ENCODE data around the gene HSD17B2.

HSD17B2 gene

GRCh38 chr16:82050909-82051357 is 15.9 kb downstream of the HSD17B2 start:
- no peak for DNase-seq

- DNase-seq, result no peak
These were observed 16.6 kb downstream of the HSD17B2 start for GRCh38 chr16:82051656-82052055.

GRCh38 chr16:82055117-82055516 is 20.1 kb downstream of the HSD17B2 start:
- DNase-seq, result no peak

- no peak for DNase-seq
These were observed 20.9 kb downstream of the HSD17B2 start for GRCh38 chr16:82055728-82056549.

GRCh38 chr16:82056550-82056896 is 21.5 kb downstream of the HSD17B2 start:
- DNase-seq, result no peak

- DNase-seq, result no peak
These were observed 24.3 kb downstream of the HSD17B2 start for GRCh38 chr16:82059161-82059982.

- DNase-seq, result no peak
These were observed 24.9 kb downstream of the HSD17B2 start for GRCh38 chr16:82059983-82060421.

GRCh38 chr16:82061861-82062525 is 26.9 kb downstream of the HSD17B2 start:
- no peak for DNase-seq

- no peak for DNase-seq
These were observed 27.6 kb downstream of the HSD17B2 start for GRCh38 chr16:82062645-82063058.

- DNase-seq, result no peak
These were observed 28.5 kb downstream of the HSD17B2 start for GRCh38 chr16:82063456-82064082.

GRCh38 chr16:82067042-82067803 is 32.2 kb downstream of the HSD17B2 start:
- no peak for DNase-seq

- DNase-seq, result no peak
These were observed 32.8 kb downstream of the HSD17B2 start for GRCh38 chr16:82067804-82068325.

- DNase-seq, result no peak
These were observed 35.8 kb downstream of the HSD17B2 start for GRCh38 chr16:82070656-82071369.

GRCh38 chr16:82071421-82071820 is 36.4 kb downstream of the HSD17B2 start:
- DNase-seq, result no peak

- DNase-seq, result no peak
These were observed 37.3 kb downstream of the HSD17B2 start for GRCh38 chr16:82072313-82072712.

GRCh38 chr16:82074019-82074558 is 39.0 kb downstream of the HSD17B2 start:
- no peak for DNase-seq

- DNase-seq, result no peak
These were observed 43.1 kb downstream of the HSD17B2 start for GRCh38 chr16:82078125-82078524.

- DNase-seq, result no peak
These were observed 44.8 kb downstream of the HSD17B2 start for GRCh38 chr16:82079892-82080291.

- DNase-seq, result no peak
These were observed 46.2 kb downstream of the HSD17B2 start for GRCh38 chr16:82081264-82081663.

- DNase-seq, result no peak
These were observed 47.0 kb downstream of the HSD17B2 start for GRCh38 chr16:82082097-82082496.

Measured in NCI-H187 (cell line).